ACC112 (cell line): ENCODE measurements around the gene ADAMTSL3.

Experiments
- H2AFZ ChIP-seq: fragments of 200-600 bp; sonication (generic); one replicate; pipeline ENCODE4 v1.6.0; 2017; ENCODE audit warnings: antibody characterized with exemption, low read length; ENCODE audit not compliant: unreplicated experiment
- H3K27ac ChIP-seq: fragments of 200-600 bp; sonication (generic); 2 replicates; pipeline ENCODE4 v1.5.1; 2014; ENCODE audit warnings: low read depth, mild to moderate bottlenecking, antibody characterized with exemption, low read length, moderate library complexity
- H3K27me3 ChIP-seq: fragments of 200-600 bp; sonication (generic); 2 replicates; pipeline ENCODE4 v1.6.1; 2014; ENCODE audit warnings: mild to moderate bottlenecking, antibody characterized with exemption, low read length, moderate library complexity, mixed read lengths; ENCODE audit not compliant: insufficient read depth
- H3K36me3 ChIP-seq: fragments of 200-600 bp; sonication (generic); 2 replicates; pipeline ENCODE4 v1.6.1; 2016; ENCODE audit warnings: mild to moderate bottlenecking, antibody characterized with exemption, low read length, moderate library complexity, mixed read lengths; ENCODE audit not compliant: insufficient read depth
- H3K4me1 ChIP-seq: fragments of 200-600 bp; sonication (generic); one replicate; pipeline ENCODE4 v1.6.1; 2016; ENCODE audit warnings: low read length, mixed read lengths; ENCODE audit not compliant: insufficient read depth, unreplicated experiment, control insufficient read depth
- H3K4me3 ChIP-seq: fragments of 200-600 bp; sonication (generic); 2 replicates; pipeline ENCODE4 v1.5.1; 2014; ENCODE audit warnings: mild to moderate bottlenecking, low read depth, low read length
- H3K79me2 ChIP-seq: fragments of 200-600 bp; sonication (generic); one replicate; pipeline ENCODE4 v1.6.0; 2016; ENCODE audit warnings: low read length; ENCODE audit not compliant: control insufficient read depth, unreplicated experiment, insufficient read depth

ADAMTSL3 gene

DNA sequence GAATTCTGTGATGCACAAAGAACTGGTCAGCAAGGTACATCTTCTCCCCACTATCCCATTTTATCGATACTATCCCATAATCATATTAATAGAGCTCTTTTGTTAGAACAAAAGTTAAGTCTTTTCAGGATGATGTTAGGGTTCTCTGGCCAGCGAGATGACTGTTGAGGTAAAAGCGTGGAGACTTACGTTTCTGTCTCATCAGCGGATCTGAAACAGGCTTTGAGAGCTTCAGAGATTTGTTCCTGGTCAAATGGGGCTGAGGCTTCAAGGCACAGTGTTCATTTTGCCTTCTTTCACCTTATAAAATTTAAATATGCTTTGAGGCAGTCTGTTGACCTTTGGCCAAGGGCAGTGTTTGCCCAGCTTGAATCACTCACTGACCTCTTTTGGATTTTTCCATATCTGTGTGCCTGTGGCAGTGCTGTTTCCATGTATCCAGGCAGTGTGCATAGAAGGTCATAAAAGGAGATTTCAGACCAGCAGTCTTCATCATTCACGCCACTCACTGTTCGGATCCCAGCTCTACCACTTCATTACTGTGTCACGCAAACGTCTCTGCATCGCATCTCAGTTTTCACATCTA lies 3.1 kb downstream of the ADAMTSL3 start:
- Histone ChIP-seq H2AFZ (no peak overlapping the region), H3K27me3 (peaks cover 48% of the 10 kb centered on the region), H3K79me2 (no peaks in the 10 kb centered on the region), H3K4me1 (no peaks in the 10 kb centered on the region), H3K36me3 (no peaks in the 10 kb centered on the region), H3K4me3 (no peak overlapping the region), H3K27ac (no peak overlapping the region)

DNA sequence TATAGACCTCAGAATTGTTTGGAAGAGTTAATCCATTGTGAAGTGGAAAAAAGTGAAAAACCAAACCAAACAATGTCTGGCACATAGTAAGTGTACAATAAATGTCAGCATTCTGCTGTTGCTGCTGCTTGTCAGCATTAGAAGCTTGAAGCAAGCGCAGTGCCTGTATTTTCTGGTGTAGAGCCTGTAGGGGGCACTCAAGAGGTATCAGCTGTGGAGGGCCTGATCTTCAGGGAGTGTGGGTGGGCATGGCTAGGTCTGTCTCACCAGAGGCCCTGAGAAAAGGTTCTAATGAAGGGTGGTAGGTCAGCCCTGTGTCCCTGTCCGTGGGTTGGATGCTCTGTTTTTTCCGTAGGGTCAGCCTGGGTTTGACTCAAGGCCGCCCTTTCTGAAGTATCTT lies 3.6 kb downstream of the ADAMTSL3 start:
- no peaks in the 10 kb centered on the region for H3K4me1 ChIP-seq
- H3K4me3 ChIP-seq = no peak overlapping the region
- no peak overlapping the region for H3K27ac ChIP-seq
- H3K79me2 ChIP-seq = no peaks in the 10 kb centered on the region
- H2AFZ ChIP-seq = no peak overlapping the region
- no peaks in the 10 kb centered on the region for H3K36me3 ChIP-seq
- H3K27me3 ChIP-seq = peaks cover 43% of the 10 kb centered on the region

DNA sequence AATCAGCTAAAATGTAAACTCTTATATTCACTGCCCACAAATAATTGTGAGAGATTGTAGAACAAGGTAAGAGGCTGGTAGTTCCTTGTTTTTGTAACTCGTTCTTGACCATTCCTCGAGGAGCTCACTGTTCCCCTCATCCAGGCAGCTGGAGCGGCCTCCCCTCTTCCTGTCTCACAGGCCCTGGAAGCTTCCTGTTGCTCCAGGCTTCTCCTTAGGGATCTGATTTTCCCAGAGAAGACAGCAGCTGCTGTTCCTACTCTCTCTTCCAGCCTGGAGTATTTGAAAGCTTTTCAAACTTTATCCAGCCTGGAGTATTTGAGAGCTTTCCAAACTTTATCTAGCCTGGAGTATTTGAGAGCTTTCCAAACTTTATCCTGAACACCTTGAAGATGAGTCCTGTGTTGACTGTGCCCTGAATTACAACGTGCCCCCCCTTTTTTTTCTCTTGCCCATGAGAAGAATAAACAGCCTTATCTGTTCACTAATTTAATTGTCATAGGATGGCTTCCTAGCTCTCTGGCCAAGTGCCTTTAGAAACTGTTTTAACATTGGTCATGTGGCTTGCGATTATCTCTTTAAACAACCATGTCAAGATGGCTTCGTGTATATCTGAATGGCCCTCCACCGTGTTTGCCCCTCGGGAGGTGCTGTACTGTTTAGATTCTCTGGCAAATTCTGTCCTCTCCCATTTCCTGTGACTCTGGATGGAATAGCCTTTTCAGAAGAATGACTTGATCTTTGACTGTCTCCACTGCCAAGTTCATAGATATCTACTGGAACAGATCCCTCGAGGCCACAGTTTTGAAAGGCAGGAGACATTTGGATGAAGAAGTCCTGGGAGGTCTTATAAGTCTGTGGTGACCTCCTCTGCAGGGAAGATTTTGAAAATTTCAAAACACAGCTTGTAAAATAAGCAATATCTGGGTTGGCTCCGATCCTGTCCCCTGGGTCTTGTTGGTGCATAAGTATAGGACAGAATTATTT lies 4.8 kb downstream of the ADAMTSL3 start:
- Histone ChIP-seq H3K4me1 (no peaks in the 10 kb centered on the region), H3K36me3 (no peaks in the 10 kb centered on the region)

DNA sequence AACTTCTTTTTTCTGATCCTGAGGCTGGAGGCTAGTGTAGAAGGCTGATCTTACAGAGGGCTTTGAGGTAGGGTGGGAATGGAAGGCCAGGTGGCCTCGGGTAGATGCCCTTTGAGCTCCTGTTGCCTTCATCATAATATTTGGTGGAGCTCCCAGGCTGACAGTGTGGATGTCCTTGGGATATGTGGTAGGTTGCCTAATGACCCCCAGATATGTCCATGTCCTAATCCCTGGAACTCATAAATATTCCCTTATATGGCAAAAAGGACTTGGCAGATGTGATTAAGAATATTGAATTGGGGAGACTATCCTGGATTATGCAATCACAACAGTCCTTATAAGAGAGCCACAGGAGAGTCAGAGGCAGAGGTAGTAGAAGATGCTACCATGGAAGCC lies 5.5 kb downstream of the ADAMTSL3 start:
- H2AFZ ChIP-seq = no peak overlapping the region

More for the DNA sequence above, 4.8 kb downstream of the ADAMTSL3 start:
- Histone ChIP-seq H3K27ac (no peak overlapping the region), H3K4me3 (no peak overlapping the region), H2AFZ (no peak overlapping the region), H3K79me2 (no peaks in the 10 kb centered on the region), H3K27me3 (peaks cover 44% of the 10 kb centered on the region)

DNA sequence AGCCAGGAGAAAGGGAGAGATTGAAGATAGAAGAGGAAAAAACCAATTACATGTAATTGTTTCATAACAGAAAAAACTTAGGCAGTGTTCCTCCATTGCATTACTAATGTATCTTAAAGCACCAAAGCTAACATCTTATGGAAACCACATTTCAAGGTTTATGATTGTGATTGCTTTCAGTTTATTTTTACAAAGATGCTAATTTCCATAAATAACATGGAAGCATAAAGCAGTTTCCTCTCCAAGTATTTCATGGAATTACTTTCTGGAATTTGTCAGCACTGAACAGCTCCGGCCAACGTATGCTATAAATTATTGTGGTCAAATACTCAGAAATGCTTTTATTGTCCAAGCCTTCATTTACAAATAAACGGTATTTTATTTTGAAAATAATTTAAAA lies 11.6 kb downstream of the ADAMTSL3 start:
- H3K79me2 ChIP-seq = no peaks in the 10 kb centered on the region
- H3K27ac ChIP-seq = no peak overlapping the region
- no peaks in the 10 kb centered on the region for H3K36me3 ChIP-seq
- H2AFZ ChIP-seq = no peak overlapping the region
- H3K4me1 ChIP-seq = no peaks in the 10 kb centered on the region
- no peak overlapping the region for H3K4me3 ChIP-seq
- H3K27me3 ChIP-seq = peaks cover 27% of the 10 kb centered on the region

More for the DNA sequence above, 5.5 kb downstream of the ADAMTSL3 start:
- Histone ChIP-seq H3K4me1 (no peaks in the 10 kb centered on the region), H3K36me3 (no peaks in the 10 kb centered on the region), H3K27ac (no peak overlapping the region), H3K4me3 (no peak overlapping the region), H3K79me2 (no peaks in the 10 kb centered on the region), H3K27me3 (peaks cover 45% of the 10 kb centered on the region)

DNA sequence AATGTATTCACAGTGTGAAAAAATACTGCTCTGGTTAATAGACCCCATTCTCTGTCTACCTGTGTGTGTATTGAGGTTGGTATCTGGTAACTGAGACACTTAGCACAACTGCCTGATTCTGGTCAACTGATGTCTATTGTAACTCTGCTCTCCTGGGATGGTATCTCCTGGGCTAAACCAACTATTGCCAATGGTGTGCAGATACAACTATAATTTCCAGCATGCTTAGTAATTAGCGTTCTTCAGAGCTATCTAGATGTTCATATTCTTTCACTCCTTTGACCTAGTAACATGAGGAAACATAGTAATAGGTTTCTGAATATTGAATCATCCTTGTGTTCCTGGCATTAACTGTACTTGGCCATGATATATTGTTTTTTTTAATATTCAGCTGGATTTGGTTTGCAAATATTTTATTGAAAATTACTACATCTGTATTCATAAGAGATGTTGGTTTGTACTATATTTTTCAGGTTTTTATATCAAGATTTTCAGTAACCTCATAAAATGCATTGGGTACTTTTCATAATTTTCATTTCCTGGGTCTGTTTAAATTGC lies 16.8 kb downstream of the ADAMTSL3 start:
- Histone ChIP-seq H3K27ac (no peak overlapping the region), H2AFZ (no peak overlapping the region), H3K4me1 (no peaks in the 10 kb centered on the region), H3K4me3 (no peak overlapping the region), H3K79me2 (no peaks in the 10 kb centered on the region), H3K27me3 (no peaks in the 10 kb centered on the region), H3K36me3 (no peaks in the 10 kb centered on the region)

DNA sequence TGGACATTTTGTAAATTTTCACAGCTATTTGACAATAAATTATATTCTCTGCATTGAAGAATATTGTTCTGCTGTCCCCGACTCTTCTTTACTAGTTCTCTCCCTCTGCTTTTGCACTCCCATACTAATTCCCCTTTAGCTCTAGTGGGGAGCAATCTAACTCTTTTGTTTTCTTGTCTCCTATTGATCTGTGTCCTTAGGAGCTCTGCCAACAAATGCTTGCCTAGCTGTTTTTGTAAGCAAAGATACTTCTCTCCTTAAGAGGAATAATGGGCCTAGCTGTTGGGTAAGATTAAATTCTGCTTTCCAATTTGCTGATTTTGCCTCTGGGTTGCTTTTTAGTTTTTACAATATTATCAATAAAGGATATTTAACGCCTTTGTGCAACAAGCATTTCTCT lies 17.7 kb downstream of the ADAMTSL3 start:
- no peaks in the 10 kb centered on the region for H3K4me1 ChIP-seq

DNA sequence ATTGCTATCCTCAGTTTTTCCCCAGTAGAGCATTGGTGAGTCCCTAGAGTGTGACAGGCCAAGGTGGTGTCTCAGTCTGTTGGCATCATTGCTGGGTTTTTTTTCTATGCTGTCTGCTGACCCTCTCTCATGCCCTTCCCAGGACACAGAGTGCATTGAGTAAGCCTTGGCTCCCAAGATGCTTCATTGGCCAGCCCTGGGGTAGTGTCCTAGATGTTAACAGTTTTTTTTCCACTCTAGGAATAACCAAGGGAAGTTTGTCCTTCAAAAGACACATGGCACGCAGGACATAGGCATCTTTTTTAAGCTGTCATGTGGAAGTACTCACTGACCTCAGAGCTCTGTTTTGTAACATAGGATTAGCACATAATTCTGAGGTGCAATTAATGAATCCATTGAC lies 19.5 kb downstream of the ADAMTSL3 start:
- H3K4me3 ChIP-seq = no peak overlapping the region

More for the DNA sequence above, 17.7 kb downstream of the ADAMTSL3 start:
- Histone ChIP-seq H2AFZ (no peak overlapping the region), H3K27me3 (no peaks in the 10 kb centered on the region), H3K4me3 (no peak overlapping the region), H3K36me3 (no peaks in the 10 kb centered on the region), H3K79me2 (no peaks in the 10 kb centered on the region), H3K27ac (no peak overlapping the region)

DNA sequence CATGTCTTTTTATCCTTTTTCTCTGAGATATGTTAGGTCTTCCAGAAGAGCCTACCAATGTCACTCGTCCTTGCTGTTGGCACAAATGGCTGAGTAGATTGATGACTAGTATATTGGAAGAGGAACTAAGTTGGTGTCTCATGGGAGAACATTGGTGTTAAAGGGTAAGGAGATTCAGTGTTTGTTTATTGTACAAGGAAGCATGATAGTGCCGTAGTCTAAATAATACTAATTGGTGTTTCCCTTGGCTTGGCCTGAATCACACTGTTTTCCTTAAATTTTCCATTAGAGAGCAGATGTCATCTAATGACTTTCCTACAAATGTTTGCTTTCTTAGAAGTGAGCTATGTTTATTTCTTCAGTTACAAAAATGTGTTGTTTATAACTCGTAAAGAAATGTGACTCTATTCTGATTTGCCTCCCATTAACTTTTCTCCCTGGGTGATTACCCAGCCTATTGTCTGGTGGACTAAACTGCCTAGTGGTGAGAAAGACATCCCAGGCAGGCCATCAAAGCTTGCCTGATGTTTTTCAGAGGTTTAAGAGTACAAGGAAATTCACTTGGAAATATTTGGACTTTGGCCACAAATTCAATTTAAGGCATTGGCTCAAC lies 28.7 kb downstream of the ADAMTSL3 start:
- Histone ChIP-seq H2AFZ (no peak overlapping the region), H3K36me3 (no peaks in the 10 kb centered on the region), H3K79me2 (no peaks in the 10 kb centered on the region), H3K27me3 (no peaks in the 10 kb centered on the region), H3K27ac (no peak overlapping the region), H3K4me3 (no peak overlapping the region), H3K4me1 (no peaks in the 10 kb centered on the region)

More for the DNA sequence above, 19.5 kb downstream of the ADAMTSL3 start:
- Histone ChIP-seq H3K27ac (no peak overlapping the region), H2AFZ (no peak overlapping the region), H3K36me3 (no peaks in the 10 kb centered on the region), H3K4me1 (no peaks in the 10 kb centered on the region), H3K79me2 (no peaks in the 10 kb centered on the region), H3K27me3 (no peaks in the 10 kb centered on the region)

DNA sequence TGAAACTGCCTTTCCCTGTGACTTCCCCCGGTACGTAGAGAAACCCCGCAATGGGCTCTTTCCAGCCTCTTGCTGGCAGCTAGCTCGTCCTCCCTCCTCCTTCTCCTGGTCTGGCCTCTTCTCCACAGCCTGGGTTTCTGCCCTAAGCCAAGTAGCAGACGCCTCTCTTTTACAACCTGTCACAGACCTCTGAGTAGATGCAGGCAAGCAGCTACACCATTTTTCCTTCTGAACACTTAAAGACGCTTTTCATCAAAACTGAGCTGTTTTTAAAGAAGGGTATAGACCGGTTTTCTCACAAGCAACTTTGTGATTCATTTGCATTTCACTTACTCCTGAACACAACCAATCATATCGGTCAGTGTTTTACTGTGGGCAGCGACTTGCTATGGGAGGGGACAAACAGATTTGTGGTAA lies 32.0 kb downstream of the ADAMTSL3 start:
- no peaks in the 10 kb centered on the region for H3K79me2 ChIP-seq
- no peak overlapping the region for H3K27ac ChIP-seq
- H3K27me3 ChIP-seq = no peaks in the 10 kb centered on the region
- H2AFZ ChIP-seq = no peak overlapping the region
- H3K4me1 ChIP-seq = no peaks in the 10 kb centered on the region
- H3K36me3 ChIP-seq = no peaks in the 10 kb centered on the region
- no peak overlapping the region for H3K4me3 ChIP-seq
